ENCODE results near the gene DNAJB13.

The DNAJB13 gene

DNA sequence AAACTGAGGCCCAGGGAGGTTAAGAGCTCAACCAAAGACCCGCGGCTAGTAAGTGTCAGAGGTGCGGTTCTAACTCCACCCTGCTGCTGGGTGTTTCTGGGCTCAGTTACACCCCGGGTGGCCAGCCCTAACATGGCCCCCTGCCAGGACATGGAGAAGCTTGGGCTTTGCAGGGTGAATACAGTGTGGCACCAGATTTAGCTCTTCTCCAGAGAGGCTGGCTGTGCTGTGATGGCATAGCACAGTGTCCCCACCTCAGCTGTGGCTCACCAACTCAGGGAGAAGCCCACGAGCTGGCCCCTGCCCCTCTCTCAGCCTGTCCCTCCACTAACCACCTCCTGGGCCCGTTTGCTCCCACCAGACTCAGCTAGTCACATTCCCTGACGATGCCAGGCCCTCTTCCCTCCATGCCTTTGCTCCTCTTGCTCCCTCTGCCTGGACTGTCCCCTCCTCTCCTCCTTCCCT lies 51.0 kb downstream of the DNAJB13 start:
- DNase-seq: no peak

DNA sequence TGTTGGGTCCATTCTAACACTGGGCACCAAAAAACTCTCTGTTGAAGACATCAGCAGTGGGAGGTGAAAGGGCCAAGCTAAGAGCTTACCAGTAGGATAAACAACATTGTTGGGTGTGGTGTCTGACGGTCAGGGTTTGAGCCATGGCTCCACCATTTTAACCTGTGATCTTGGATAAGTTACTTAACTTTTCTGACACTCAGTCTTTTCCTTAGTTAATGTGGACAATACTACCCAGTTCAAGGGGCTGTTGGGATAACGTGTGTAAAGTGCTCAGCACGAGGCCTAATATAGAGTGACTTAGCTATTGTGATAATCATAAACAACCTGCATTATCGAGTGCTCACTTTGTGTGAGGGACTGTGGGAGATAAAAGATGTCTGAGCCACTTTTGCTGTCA lies 52.0 kb downstream of the DNAJB13 start:
- DNase-seq: no peak

DNA sequence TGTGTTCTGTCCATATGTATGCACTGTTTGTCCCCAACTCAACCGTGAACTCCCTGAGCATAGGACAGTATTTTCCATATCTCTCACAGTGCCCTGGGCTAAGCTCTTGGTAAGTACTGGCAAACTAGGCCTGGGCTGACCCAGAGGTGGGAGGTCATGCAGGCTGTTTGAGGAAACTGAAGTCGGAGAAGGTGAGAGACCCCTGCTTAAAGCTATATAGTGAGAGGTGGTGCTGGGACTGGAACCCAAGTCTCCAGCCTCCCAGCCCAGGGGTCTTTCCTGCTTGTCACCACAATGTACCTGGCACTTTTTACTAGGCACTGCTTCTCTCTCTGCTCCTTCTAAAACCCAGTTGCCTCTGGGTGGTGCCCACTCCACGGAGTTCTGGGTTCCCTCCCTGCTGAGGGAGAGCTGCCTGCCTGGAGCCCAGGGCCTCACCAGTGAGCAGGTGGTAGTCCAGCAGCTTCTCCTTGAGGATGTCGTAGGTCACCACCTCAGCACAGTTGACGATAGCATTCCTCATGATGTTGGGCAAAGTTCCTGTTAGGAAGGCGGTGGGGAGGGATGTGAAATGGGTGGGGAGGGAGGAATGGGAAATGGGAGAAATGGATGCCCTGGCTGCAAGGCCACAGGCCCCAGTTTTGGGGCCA lies 53.3 kb downstream of the DNAJB13 start:
- DNase-seq: no peak

DNA sequence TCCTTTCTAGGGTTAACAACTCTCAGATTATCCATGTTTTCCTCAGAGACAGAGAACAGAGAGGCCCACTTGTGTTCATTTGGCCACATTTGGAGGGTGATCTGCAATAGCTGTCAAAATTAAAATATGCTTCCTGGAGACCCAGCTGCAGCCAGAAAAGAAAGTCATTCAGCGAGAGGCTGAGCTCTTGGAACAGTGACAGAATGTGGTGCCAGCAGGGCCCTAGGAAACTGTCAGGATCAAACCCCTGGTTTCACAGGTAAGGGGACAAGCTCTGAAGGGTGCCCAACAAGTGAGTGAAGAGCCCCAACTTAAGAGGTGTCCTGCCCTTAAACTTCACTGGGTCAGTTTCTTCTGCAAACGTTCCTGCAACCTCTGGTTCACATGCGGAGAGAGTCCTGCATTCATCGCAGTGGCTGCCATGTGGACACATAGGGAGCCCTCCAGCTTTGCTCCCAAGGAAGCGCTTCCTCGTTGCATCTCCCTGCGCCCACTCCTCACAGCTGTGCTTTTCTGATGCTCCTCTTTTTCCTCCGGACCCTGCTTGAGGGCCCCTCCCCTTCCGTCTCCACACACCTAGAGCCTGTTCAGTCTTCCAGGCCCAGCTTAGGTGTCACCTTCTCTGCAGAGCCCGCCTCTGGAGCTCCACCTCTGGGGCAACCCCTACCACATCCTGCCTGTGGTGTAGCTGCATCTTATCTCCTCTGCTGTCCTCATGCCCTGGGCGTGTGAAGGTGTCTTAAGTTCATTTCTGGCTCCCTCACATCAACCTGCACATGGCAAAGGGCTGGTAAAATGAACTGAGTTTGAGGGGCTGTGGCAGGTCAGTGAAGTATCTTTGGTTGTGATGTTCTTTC lies 54.2 kb downstream of the DNAJB13 start:
- peak; percentile 78 to 81 for DNase-seq

DNA sequence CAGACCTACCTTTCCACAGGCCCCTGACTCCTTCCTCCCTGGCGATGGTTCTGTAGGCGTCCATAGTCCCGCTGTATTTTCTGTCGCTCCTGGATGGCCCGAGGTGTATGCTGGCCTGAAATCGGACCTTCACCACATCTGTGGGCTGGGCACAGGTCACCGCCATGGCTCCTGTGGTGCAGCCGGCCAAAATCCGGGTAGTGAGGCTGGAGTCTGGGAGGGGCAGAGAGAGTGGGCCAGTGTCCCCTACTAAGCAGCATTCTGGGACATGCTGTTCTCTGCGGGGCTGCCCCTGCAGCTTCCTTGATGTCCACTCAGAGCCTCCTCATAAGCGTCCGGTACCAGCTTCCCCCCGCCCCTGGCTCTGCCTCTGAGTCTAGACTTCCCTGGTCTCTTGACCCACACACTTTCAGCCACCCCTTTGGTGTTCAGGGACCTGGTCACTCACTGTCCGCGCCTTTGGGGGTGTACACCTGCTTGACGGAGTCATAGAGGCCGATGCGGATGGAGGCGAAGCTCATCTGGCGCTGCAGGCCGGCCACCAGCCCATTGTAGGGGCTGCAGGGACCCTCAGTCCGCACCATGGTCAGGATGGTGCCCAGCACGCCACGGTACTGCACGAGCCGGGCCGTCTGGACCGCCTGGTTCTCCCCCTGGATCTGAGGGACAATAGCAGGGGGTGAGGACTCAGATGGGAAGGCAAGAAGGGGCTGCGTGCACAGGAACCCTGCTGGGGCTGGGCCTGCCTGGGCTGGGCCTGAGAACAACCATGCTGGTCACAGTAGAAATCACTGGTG lies 55.1 kb downstream of the DNAJB13 start:
- no peak for DNase-seq

DNA sequence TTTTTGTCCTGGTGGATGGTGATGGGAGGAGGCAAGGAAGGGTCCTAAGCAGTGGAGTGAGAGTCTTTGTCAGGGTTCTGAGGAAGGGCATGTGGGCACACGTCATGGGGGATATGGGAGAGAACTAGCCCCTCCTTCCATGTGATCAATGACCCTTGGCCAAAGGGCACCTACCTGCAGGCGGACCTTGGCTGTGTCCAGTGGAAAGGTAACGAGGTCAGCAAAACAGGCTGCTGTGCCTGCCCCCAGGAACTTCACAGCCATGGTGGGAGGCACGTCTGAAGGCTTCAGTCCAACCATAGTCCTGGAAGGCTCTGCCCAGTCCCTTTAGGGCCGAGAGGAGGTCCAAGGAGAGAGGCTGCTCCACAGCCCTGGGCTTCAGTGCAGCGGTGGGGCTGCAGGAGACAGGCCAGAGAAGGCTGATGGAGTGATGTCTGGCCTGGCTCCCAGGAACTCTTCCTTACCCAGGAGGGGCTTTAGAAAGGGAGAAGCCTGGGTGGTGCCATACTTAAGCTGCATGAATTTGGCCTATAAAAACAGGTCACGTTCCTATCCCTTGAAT lies 56.0 kb downstream of the DNAJB13 start:
- no peak for DNase-seq

DNA sequence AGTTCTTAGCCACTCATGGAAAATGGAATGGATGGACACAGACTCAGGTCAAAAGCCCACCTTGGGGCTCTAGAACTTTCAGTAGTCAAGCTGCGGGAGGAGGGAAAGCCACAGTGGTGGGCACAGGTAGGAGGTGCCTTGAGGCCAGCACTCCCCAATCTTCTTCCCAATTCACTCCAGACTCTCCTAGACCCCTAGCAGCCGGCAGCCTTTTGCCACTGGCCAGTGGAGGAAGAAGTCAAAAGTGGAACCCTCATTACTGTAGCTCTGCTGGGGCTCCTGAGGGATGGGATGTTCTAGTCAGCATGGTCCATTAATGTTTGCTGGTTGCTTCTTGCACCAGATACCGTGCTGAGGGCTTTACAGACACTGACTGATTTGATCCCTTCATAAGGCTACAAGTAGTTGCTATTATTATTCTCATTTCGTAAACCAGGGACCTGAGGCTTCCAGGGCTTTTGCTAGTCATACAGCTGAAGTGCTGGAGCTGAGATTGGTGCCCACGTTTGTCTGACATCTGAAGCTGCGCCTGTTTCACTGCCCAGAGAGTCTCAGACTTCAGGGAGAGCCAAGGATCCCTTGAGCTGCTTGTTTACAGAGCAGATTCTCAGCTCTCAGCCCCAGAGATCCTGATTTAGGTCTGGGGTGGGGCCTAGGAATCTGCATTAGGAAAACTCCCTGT lies 57.0 kb downstream of the DNAJB13 start:
- no peak for DNase-seq

DNA sequence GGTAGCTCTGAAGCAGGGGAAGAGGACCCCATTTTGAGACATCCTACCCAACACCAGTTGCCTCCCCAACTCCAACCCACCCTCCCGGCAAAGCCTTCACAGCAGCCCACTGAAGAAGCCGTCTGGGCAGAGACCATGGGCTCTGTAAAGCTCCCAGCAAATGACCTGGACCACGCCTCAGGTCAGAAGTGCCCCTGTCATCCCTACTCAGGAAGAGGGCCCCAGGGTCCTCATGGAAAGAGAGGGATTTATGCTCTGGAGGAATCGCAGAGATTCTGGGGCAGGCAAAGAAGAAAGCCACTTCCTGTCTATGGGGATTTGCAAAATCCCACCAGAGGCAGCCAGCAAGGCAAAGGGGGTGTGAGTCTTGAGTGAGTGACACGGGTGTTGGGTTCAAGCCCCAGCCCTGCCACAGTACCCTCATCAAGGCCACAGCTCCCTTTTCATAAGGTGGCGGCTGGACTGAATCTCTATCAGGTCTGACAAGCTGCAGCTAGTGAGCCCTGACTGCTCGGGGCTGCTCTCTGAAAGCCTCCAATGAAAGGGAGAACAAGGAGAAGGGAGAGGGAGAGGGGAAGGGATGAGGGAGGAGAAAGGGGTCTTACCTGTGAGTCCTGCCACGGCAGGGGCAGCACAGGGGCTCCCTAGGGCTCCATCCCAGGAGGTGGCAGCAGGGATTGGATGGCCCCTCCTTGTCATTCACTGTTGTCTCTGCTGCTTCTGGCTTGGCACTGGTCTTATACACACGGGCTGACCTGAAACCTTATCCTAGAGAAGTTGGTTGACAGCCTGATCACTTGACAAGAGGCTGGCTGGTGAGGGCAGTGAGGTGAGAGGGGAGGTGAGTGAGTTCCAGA lies 57.8 kb downstream of the DNAJB13 start, which contains the start of gene UCP3:
Gene UCP3, minus strand, starts transcription at position 713 of the 857 bp plus-strand sequence. CDS start 2,043 bp downstream, outside the sequence.
- DNase-seq: no peak

DNA sequence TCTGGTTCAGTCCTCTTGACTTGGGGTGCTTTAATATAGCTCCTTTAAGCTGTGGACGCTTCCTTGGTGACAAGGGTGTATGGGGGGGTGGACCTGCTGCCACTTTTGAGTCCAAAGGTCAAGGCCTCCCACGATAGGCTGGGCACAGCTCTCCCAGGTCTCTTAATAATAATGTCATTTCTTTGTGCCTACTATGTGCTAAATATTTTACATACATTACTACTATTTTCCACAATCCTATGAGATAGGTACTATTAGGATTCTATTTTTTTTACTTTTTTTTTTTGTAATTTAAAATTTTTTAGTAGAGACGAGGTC lies 58.4 kb downstream of the DNAJB13 start:
- no peak for DNase-seq

DNA sequence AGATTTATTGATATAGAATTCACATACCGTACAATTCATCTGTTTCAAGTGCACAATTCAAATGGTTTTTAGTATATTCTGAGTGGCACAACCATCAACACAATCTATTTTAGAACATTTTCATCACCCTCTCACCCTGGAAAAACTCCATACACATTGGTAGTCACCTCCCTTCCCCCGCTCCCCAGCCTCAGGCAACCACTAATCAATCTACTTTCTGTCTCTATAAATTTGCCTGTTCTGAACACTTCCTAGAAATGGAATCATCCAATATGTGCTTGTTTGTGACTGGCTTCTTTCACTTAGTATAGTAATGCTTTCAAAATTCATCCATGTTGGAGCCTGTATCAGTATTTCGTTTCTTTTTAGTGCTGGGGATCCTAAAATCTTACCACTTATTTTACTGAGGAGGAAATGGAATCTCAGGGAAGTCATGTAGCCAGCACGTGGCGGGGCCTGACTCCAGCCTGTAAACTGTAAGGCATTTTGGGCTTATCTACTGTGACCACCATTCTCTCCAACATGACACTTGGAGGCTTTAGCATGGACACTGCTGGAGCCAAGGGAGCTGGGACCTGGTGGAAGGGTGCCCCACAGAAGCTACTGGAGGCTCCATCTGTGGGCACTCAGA lies 59.0 kb downstream of the DNAJB13 start:
- DNase-seq: no peak

DNA sequence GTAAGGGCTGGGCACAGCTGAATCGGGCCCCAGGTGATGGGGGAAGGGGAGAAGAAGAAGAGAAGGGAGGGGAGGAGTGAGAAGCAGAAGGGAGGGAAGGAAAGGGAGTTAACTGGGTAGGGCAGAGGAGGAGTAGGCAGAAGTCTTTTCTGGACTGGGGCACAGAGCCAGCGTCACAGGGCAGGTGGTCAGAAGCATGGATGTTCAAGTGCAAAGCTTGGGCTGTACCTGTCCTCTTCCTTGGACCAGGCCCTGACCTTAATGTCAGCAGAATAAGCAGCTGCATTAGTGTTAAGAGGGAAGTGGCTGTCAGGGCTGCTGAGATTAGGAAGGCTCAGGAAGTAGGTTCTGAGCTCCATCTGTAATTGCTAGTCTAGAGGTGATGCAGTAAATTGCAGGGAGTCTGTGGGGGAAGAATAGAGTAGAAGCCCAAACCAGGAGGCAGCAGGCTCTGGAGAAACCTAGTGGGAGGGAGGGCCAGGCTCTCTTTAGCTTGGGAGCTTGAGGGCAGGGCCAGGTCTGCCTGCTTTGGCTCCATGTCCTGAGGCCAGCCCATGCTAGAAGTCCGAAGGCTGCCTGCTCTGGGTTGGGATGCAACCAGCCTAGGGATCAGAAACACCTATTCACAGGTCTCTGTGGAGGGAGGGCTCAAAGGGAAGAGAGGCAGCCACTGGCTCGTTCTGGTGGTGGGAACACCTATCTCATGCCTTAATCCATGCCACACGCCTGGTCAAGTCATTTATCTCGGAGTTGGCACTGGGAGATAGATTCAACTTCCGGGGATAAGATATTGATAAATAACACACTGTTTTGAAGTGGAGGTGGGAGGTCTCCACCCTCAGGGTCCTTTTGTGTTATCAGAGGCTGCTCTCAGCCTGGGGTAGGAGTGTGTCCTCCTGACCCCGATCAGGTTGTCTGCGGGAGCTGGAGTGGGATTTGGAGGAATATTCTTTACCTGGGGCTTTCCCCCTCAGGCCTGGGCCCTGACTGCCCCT lies 59.8 kb downstream of the DNAJB13 start:
- no peak for DNase-seq

DNA sequence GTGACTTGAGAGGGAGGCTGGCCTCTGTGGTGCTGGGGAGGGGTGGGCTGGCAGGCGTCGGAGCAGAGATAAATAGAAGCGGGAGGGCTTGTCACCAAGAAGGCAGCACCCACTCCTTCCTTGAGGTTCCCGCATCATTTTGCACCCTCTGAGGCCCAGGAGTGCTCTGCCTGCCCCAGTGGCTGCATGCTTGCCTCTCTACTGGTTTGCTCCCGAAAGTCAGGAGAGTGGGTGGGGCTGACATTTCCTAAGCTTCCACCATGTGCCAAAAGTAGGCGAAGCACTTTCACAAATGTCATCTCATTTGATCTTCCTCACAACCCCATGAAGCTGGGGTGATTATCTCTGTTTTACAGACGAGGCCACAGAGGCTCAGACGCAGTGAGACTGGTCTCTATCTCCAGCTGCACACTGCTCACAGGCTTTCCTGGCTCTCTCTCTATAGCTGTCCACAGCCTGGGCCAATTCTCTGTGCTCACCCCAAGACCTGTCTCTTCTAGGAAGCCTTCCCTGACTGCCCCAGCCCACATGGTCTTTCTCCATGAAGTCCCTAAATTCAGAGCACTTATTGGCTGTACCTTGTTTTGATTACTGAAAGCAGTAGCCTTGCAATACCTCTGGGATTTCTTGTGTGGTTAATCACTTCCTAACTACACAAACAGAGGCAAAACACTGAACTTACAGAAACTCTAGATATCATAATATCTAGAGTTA lies 60.7 kb downstream of the DNAJB13 start:
- DNase-seq: peak; percentile 21 to 34

DNA sequence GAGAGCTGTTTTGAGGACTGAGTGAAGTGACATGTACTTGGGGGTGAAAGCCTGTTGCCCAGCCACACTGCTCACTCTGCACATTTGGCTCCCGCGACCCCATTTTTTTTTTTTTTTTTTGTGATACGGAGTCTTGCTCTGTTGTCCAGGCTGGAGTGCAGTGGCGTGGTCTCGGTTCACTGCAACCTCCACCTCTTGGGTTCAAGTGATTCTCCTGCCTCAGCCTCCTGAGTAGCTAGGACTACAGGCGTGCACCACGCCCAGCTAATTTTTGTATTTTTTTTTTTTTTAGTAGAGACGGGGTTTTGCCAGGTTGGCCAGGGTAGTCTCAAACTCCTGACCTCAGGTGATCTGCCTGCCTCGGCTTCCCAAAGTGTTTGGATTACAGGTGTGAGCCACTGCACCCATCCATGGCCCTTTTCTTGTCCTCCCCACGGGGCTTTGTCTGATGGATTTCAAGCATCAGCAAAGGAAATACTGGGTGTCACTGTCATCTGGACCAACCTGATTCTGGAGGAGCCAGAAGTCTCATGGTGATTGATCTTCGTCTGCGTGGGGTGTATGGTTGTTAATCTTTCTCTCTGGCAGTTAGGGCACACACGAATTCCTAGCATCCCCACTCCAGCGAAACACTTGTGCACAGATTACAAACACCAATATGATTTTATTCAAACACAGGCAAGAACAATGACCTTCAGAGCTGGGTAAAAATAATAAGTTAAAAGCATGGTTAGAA lies 61.4 kb downstream of the DNAJB13 start:
- DNase-seq: no peak

DNA sequence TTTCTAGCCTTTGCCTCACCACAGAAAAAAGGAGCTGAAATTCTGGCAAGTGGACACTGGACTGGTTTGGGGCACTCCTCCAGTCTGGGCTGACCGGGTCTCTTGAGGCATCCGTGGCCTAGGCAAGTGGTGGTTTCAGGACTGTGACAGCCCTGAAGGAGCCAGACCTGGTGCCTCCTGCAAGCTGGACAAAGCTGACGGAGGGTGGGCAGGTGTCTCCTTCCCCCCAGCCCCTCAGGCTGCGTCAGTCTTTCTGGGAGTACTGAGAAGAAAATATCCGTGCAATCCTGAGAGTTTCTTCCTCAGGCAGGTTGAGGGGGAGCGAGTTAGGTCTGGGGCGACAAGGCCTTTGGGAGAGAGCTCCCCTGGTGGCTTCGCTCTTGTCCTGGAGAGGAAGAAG lies 62.3 kb downstream of the DNAJB13 start:
- DNase-seq: no peak

DNA sequence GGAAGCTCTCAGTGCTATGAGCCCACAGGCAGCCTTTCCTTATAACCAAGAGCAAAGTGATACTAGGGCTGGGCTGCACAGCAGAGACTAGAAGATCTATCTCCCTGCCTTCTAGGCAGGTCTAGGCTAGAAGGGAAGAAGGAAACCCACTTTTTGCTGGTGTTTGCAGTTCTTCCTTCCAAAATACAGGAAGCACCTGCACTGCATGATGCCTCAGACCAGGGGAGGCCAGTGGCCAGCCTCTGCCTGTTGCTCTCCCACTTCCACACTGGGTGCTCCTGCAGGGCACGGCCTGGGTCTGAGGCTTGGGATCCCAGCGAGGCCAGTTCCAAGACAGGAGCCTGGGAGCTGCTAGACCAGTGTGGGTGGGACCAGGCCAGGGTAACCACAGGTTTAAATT lies 64.1 kb downstream of the DNAJB13 start:
- DNase-seq: no peak

DNA sequence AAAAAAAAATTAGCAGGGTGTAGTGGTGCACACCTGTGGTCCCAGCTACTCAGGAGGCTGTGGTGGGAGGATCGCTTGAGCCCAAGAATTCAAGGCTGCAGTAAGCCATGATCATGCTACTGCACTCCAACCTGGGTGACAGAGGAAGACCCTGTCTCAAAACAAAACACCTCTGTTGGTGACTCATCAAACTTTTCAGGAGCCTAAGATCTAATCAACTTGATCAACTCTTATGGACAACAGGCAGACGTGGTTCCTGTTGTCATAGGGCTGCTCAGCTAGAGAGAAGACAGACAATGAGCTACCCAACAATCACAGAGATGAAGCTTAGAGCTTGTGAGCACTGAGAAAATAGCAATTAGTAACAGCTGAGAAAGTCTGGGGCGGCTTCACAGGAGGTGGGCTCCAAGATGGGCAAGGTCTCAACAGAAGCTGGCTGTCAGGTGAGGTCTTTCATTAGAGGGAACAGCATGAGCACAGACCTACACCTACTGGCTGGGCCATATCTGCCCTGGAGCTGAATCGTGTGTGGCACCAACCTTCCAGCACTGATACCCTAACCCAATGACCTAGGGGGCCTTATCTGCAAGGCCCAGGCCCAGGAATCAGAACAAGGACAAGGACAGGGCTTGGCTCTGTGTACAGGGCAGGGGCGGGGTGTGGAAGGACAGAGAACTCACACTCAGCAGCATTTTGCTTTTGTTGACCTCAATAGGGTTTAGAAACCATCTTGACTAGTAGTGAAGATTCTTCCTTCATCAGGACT lies 65.3 kb downstream of the DNAJB13 start:
- DNase-seq: no peak

DNA sequence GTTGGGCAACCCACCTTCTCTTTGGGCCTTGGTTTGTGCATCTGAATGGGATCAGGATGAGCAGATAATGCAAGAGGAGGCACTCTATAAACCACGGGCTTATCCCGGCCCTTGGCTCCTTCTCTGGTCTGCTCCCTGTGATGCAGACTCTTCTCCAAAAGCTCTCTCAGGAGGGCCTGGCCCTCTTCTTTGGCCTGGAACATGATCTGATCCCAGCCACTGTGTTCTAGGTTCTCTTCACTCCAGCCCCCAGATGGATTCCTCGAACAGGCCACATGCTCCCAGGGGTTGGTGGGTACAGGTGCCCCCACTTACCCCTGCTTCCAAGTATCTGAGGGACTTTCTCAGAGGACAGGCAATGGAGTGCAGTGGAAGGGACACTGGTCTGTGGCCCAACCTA lies 66.8 kb downstream of the DNAJB13 start:
- DNase-seq: no peak

Measured in activated CD4-positive, alpha-beta T cell treated with anti-CD3 and anti-CD28 coated beads for 4 hours (primary cell).